SK-N-SH (cell line): ENCODE measurements around the gene TMEM9. TPM values are rescaled to one million over a fixed set of nuclear protein-coding genes. Genes with fewer than 3 reads are reported as not detected.

ENCODE experiments used
- CTCF ChIA-PET: fragments of 300-600, 350-600 bp; formaldehyde crosslinking; extraction: SDS; loops from one replicate; lab custom pipeline; 2021; lab: Yijun Ruan, JAX
- POLR2A ChIA-PET: fragments of 350-600 bp; sonication (Branson Sonifier 250); formaldehyde crosslinking; extraction: SDS; loops from one replicate; lab custom pipeline; 2020; ENCODE audit warnings: antibody characterized with exemption, inconsistent platforms; lab: Yijun Ruan, JAX
- DNase-seq: peaks from one replicate; pipeline ENCODE4 v3.0.0; 2012
- H2AFZ ChIP-seq: fragments of 200-600 bp; sonication (generic); 2 replicates; pipeline ENCODE4 v1.8.1; 2016; ENCODE audit warnings: antibody characterized with exemption, mild to moderate bottlenecking, low read depth
- H3F3A ChIP-seq: fragments of 200-600 bp; sonication (generic); replicated peaks from 2 replicates; pipeline ENCODE3; 2016; ENCODE audit warnings: antibody characterized with exemption, mild to moderate bottlenecking; ENCODE audit not compliant: insufficient read depth
- H3K27ac ChIP-seq, 2 experiments: fragments of 200-500 bp in 1 of 2; fragments of 200-600 bp in 1 of 2; sonication (Bioruptor generic) in 1 of 2; sonication (generic), shearing (Covaris generic) in 1 of 2; 2 replicates each; pipeline versions ENCODE4 v1.5.1 to v1.6.1; 2014 to 2016; ENCODE audit warnings: low read depth in 2 of 2, inconsistent platforms in 1 of 2, low read length in 1 of 2, mild to moderate bottlenecking in 1 of 2, mixed read lengths in 1 of 2
- H3K27me3 ChIP-seq: fragments of 200-600 bp; sonication (generic), shearing (Covaris generic); 2 replicates; pipeline ENCODE4 v1.6.1; 2016; ENCODE audit warnings: mixed run types; ENCODE audit not compliant: insufficient read depth
- H3K36me3 ChIP-seq, 2 experiments: fragments of 200-500 bp in 1 of 2; fragments of 200-600 bp in 1 of 2; sonication (Bioruptor generic) in 1 of 2; sonication (generic) in 1 of 2; replicated peaks in 1 of 2; 2 replicates each; pipeline versions ENCODE3 to v1.5.1; 2014 to 2016; ENCODE audit warnings: low read length in 1 of 2, mild to moderate bottlenecking in 1 of 2; ENCODE audit not compliant: insufficient read depth in 2 of 2, control insufficient read depth in 1 of 2
- H3K4me1 ChIP-seq, 2 experiments: fragments of 200-500 bp in 1 of 2; fragments of 200-600 bp in 1 of 2; sonication (Bioruptor generic) in 1 of 2; sonication (generic), shearing (Covaris generic) in 1 of 2; 2 replicates each; pipeline versions ENCODE4 v1.5.1 to v1.6.1; 2014 to 2016; ENCODE audit warnings: low read depth in 1 of 2, low read length in 1 of 2, mixed run types in 1 of 2; ENCODE audit not compliant: insufficient read depth in 2 of 2, control insufficient read depth in 1 of 2
- H3K4me2 ChIP-seq: fragments of 200-600 bp; sonication (generic), shearing (Covaris generic); 2 replicates; pipeline ENCODE4 v1.6.1; 2017; ENCODE audit warnings: mixed run types
- H3K4me3 ChIP-seq, 2 experiments: fragments of 200-500 bp in 1 of 2; fragments of 200-600 bp in 1 of 2; sonication (Bioruptor generic) in 1 of 2; sonication (generic), shearing (Covaris generic) in 1 of 2; 2 replicates each; pipeline versions ENCODE4 v1.5.1 to v1.8.1; 2014 to 2016; ENCODE audit warnings: low read depth in 2 of 2, inconsistent platforms in 1 of 2, low read length in 1 of 2, mild to moderate bottlenecking in 1 of 2, mixed read lengths in 1 of 2, moderate library complexity in 1 of 2
- H3K79me2 ChIP-seq: fragments of 200-600 bp; sonication (generic); 2 replicates; pipeline ENCODE4 v1.8.1; 2017; ENCODE audit warnings: mild to moderate bottlenecking; ENCODE audit not compliant: insufficient read depth
- H3K9ac ChIP-seq: fragments of 200-600 bp; sonication (generic); 2 replicates; pipeline ENCODE4 v1.6.1; 2017; ENCODE audit warnings: mixed run types
- H3K9me2 ChIP-seq: fragments of 200-600 bp; sonication (generic); 2 replicates; pipeline ENCODE4 v1.6.1; 2017; ENCODE audit warnings: mixed run types
- H3K9me3 ChIP-seq: fragments of 200-600 bp; sonication (generic); 2 replicates; pipeline ENCODE4 v1.6.1; 2017; ENCODE audit warnings: mixed run types, mild to moderate bottlenecking, moderate library complexity
- H4K20me1 ChIP-seq: fragments of 200-600 bp; sonication (generic); 2 replicates; pipeline ENCODE4 v1.6.1; 2017; ENCODE audit warnings: mild to moderate bottlenecking, mixed run types; ENCODE audit not compliant: insufficient read depth
- ELF1 ChIP-seq: IDR thresholded peaks from 2 replicates; pipeline ENCODE4 v1.4.0; 2012
- EZH2phosphoT487 ChIP-seq: fragments of 200-600 bp; sonication (generic); IDR thresholded peaks from 2 replicates; pipeline ENCODE4 v1.6.1; 2017; ENCODE audit warnings: low read depth, mixed run types, mild to moderate bottlenecking, antibody characterized with exemption, moderate library complexity, borderline replicate concordance
- FOXM1 ChIP-seq: IDR thresholded peaks from 2 replicates; pipeline ENCODE4 v1.4.0; 2012; ENCODE audit warnings: low read depth, mild to moderate bottlenecking
- GABPA ChIP-seq: IDR thresholded peaks from 2 replicates; pipeline ENCODE4 v1.4.0; 2012; ENCODE audit warnings: low read depth, mild to moderate bottlenecking
- MEF2A ChIP-seq: IDR thresholded peaks from 2 replicates; pipeline ENCODE4 v1.4.0; 2012; ENCODE audit warnings: low read depth, borderline replicate concordance
- MXI1 ChIP-seq: IDR thresholded peaks from 2 replicates; pipeline ENCODE4 v1.6.1; 2012; ENCODE audit warnings: mild to moderate bottlenecking, low read depth, low read length, improper control_type of control experiment
- NRF1 ChIP-seq: IDR thresholded peaks from 2 replicates; pipeline ENCODE4 v1.6.1; 2012; ENCODE audit warnings: low read depth, mild to moderate bottlenecking, low read length
- RAD21 ChIP-seq: IDR thresholded peaks from 2 replicates; pipeline ENCODE4 v1.6.1; 2012; ENCODE audit warnings: mild to moderate bottlenecking, low read length
- SIN3A ChIP-seq: IDR thresholded peaks from 2 replicates; pipeline ENCODE4 v1.6.1; 2012; ENCODE audit warnings: low read depth, mild to moderate bottlenecking, low read length, moderate library complexity, borderline replicate concordance
- SMC3 ChIP-seq: IDR thresholded peaks from 2 replicates; pipeline ENCODE4 v1.6.1; 2012; ENCODE audit warnings: low read depth, low read length, improper control_type of control experiment
- TCF12 ChIP-seq: IDR thresholded peaks from 2 replicates; pipeline ENCODE4 v1.4.0; 2012
- TEAD4 ChIP-seq: IDR thresholded peaks from 2 replicates; pipeline ENCODE4 v1.4.0; 2012; ENCODE audit warnings: mild to moderate bottlenecking, borderline replicate concordance; ENCODE audit not compliant: insufficient read depth
- YY1 ChIP-seq: IDR thresholded peaks from 2 replicates; pipeline ENCODE4 v1.4.0; 2012; ENCODE audit warnings: low read depth, mild to moderate bottlenecking
- WGBS: methylation state at CpG from one replicate; pipeline ENCODE4 v1.1.6; 2017; ENCODE audit warnings: low lambda C conversion rate; 5-methylcytosine and 5-hydroxymethylcytosine counted together
- polyA plus RNA-seq, 3 experiments: library from polyadenylated mRNA; depleted of rRNA; stranded (reverse); fragments of >200 nt; gene quantifications; 2 replicates each; pipeline ENCODE4 v1.2.3, GENCODE V29; 2012
- TF ChIP-seq, protein P1 (sequence below): IDR thresholded peaks from 2 replicates; pipeline ENCODE4 v1.4.0; 2012; ENCODE audit warnings: low read depth, borderline replicate concordance
- TF ChIP-seq, protein P2 (sequence below): IDR thresholded peaks from 2 replicates; pipeline ENCODE4 v1.6.1; 2012; ENCODE audit warnings: mild to moderate bottlenecking, low read depth, low read length, moderate library complexity
- TF ChIP-seq, protein P3 (sequence below): IDR thresholded peaks from 2 replicates; pipeline ENCODE4; 2012
- TF ChIP-seq, protein P4 (sequence below): fragments of 200-600 bp; sonication (generic); IDR thresholded peaks from 2 replicates; pipeline ENCODE4 v1.6.1; 2017; ENCODE audit warnings: antibody characterized with exemption, mild to moderate bottlenecking, moderate library complexity

Gene TMEM9
- polyA plus RNA-seq, 1 of the 3 experiments (the other 2 are of a cell fraction) = 126 TPM

DNA sequence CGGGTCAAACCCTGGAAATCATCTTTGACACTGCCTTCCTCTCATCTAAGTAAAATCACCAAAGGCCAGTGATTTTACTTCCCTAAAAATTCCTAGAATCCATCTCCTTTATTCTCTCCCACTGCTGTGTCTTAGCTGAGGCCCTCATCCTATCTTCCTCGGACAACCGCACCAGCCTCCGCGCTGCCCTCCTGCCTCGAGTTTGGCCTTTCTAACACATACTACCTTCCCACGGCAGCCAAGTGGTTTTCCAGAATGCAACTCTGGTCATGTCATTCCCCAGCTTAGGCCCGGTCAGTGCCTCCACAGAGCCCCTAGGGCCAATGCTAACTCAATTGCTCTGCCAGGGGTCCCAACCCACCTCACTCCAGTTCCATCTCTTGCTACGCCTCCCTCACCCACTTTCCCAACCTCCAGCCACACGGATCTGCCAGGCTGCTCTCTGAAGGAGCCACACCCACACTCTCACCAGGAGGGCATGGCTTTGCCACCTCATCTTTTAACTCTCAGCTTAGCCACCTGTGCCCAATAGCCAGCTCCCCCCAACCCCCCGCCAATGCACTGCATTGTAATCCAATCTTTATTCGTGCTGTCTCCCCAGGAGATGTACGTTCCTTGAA lies 6.8 kb downstream of the TMEM9 start:
- Histone ChIP-seq H4K20me1 (no peaks in the 10 kb centered on the region), H3K27ac (no peak overlapping the region), H3K36me3 (peaks cover 44 to 92% of the 10 kb centered on the region in 2 experiments), H2AFZ (no peak overlapping the region), H3K9ac (no peak overlapping the region), H3K9me3 (no peaks in the 10 kb centered on the region), H3K4me1 (peaks cover 0 to 14% of the 10 kb centered on the region in 2 experiments; a peak in 2 of 4 replicates), H3K4me3 (no peak overlapping the region), H3K4me2 (no peak overlapping the region), H3F3A (no peaks in the 10 kb centered on the region), H3K9me2 (no peaks in the 10 kb centered on the region), H3K79me2 (0 out of 2 replicates have a peak, but pooled peaks cover under 1% of the 10 kb centered on the region), H3K27me3 (no peaks in the 10 kb centered on the region)
- TF ChIP-seq SIN3A = no peak
- TF ChIP-seq FOXM1 = no peak
- TF ChIP-seq, protein P1, sequence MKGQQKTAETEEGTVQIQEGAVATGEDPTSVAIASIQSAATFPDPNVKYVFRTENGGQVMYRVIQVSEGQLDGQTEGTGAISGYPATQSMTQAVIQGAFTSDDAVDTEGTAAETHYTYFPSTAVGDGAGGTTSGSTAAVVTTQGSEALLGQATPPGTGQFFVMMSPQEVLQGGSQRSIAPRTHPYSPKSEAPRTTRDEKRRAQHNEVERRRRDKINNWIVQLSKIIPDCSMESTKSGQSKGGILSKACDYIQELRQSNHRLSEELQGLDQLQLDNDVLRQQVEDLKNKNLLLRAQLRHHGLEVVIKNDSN = no peak
- no peak for TF ChIP-seq MEF2A
- no peak for TF ChIP-seq RAD21
- no peak for TF ChIP-seq TEAD4
- TF ChIP-seq NRF1 = no peak
- TF ChIP-seq GABPA = no peak
- no peak for TF ChIP-seq YY1
- TF ChIP-seq SMC3 = no peak
- no peak for TF ChIP-seq MXI1
- TF ChIP-seq EZH2phosphoT487 = no peak
- TF ChIP-seq, protein P2, sequence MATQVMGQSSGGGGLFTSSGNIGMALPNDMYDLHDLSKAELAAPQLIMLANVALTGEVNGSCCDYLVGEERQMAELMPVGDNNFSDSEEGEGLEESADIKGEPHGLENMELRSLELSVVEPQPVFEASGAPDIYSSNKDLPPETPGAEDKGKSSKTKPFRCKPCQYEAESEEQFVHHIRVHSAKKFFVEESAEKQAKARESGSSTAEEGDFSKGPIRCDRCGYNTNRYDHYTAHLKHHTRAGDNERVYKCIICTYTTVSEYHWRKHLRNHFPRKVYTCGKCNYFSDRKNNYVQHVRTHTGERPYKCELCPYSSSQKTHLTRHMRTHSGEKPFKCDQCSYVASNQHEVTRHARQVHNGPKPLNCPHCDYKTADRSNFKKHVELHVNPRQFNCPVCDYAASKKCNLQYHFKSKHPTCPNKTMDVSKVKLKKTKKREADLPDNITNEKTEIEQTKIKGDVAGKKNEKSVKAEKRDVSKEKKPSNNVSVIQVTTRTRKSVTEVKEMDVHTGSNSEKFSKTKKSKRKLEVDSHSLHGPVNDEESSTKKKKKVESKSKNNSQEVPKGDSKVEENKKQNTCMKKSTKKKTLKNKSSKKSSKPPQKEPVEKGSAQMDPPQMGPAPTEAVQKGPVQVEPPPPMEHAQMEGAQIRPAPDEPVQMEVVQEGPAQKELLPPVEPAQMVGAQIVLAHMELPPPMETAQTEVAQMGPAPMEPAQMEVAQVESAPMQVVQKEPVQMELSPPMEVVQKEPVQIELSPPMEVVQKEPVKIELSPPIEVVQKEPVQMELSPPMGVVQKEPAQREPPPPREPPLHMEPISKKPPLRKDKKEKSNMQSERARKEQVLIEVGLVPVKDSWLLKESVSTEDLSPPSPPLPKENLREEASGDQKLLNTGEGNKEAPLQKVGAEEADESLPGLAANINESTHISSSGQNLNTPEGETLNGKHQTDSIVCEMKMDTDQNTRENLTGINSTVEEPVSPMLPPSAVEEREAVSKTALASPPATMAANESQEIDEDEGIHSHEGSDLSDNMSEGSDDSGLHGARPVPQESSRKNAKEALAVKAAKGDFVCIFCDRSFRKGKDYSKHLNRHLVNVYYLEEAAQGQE = no peak
- no peak for TF ChIP-seq TCF12
- TF ChIP-seq, protein P3, sequence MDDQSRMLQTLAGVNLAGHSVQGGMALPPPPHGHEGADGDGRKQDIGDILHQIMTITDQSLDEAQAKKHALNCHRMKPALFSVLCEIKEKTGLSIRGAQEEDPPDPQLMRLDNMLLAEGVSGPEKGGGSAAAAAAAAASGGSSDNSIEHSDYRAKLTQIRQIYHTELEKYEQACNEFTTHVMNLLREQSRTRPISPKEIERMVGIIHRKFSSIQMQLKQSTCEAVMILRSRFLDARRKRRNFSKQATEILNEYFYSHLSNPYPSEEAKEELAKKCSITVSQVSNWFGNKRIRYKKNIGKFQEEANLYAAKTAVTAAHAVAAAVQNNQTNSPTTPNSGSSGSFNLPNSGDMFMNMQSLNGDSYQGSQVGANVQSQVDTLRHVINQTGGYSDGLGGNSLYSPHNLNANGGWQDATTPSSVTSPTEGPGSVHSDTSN = no peak
- no peak for TF ChIP-seq ELF1
- TF ChIP-seq, protein P4, sequence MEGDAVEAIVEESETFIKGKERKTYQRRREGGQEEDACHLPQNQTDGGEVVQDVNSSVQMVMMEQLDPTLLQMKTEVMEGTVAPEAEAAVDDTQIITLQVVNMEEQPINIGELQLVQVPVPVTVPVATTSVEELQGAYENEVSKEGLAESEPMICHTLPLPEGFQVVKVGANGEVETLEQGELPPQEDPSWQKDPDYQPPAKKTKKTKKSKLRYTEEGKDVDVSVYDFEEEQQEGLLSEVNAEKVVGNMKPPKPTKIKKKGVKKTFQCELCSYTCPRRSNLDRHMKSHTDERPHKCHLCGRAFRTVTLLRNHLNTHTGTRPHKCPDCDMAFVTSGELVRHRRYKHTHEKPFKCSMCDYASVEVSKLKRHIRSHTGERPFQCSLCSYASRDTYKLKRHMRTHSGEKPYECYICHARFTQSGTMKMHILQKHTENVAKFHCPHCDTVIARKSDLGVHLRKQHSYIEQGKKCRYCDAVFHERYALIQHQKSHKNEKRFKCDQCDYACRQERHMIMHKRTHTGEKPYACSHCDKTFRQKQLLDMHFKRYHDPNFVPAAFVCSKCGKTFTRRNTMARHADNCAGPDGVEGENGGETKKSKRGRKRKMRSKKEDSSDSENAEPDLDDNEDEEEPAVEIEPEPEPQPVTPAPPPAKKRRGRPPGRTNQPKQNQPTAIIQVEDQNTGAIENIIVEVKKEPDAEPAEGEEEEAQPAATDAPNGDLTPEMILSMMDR = no peak
- ChIA-PET POLR2A (no interaction called here), CTCF (interaction anchor here (0.9 to 4.6 kb wide), 6 partner anchors 11 to 214 kb away, joined by 3 to 26 read pairs (median 10); no protein-coding TSS in a partner anchor)
- DNase-seq = no peak
- WGBS = 92% methylated on average over 12 of the region's 13 CpGs
